ENCODE measurements around the gene MTUS2. TPM values are rescaled to one million over a fixed set of nuclear protein-coding genes. Genes with fewer than 3 reads are reported as not detected.

MTUS2 gene
- total RNA-seq, 1 donor from 2014 or later, result not detected

DNA sequence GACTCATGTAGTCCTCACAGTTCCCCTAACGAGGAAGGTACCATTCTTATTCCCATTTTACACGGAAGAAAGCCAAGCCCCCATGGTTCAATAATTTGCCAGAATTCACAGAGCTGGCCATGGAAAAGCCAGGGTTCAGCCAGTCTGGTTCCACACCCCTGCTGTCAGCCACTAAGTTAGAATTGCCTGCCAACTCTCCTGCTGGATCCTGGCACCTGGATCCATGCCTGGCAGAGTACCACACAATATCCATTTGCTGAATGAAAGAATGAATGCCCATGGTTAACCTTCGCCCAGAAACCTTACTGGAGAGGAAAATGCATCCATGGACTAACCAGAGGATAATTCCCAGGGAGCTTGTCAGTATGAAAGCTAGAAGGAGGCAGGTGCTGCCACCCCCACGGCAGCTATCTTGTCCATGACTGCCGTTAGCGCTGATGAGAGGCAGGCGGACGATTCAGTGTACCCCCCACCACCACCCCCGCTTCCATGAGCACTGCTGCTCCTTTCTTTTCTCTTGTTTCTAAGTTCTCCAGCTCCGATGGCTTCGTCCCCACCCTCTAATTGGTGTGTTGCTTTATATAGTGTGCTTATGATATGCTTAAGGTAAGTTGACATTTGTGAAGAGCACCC, 660.9 kb downstream of the MTUS2 start:
- H3K36me3 ChIP-seq (ENCODE audit: control insufficient read depth, insufficient read depth, low read length), result no peaks in the 10 kb centered on the region

DNA sequence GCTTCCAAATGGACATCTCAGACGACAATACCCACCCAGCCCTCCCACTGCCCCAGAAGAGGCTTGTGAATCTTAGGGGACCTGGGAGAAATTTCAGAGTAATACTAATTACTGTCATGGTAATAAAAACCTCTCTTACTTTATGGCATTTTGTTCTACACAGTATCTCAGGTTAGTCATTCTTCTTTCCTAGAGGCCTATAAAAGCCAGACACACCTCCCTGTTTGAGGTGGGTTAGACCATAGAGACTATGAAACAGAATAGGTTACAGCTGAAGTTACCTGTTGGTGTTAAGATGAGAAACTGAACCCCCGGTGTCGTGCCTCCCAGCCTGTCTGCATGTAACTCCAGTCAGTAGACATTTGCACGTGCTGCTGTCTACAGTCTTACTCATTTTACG, 661.5 kb downstream of the MTUS2 start:
- H3K36me3 ChIP-seq (ENCODE audit: control insufficient read depth, insufficient read depth, low read length), result no peaks in the 10 kb centered on the region
- FAIRE-seq (no peak), DNase-seq (ENCODE audit: low read depth) (no peak)
- H3K4me3 ChIP-seq (ENCODE audit: low read depth, low read length), result no peak overlapping the region
- TF ChIP-seq, protein P1, sequence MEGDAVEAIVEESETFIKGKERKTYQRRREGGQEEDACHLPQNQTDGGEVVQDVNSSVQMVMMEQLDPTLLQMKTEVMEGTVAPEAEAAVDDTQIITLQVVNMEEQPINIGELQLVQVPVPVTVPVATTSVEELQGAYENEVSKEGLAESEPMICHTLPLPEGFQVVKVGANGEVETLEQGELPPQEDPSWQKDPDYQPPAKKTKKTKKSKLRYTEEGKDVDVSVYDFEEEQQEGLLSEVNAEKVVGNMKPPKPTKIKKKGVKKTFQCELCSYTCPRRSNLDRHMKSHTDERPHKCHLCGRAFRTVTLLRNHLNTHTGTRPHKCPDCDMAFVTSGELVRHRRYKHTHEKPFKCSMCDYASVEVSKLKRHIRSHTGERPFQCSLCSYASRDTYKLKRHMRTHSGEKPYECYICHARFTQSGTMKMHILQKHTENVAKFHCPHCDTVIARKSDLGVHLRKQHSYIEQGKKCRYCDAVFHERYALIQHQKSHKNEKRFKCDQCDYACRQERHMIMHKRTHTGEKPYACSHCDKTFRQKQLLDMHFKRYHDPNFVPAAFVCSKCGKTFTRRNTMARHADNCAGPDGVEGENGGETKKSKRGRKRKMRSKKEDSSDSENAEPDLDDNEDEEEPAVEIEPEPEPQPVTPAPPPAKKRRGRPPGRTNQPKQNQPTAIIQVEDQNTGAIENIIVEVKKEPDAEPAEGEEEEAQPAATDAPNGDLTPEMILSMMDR (IDR thresholded peaks at IDR 0.05; ENCODE audit: insufficient read depth, low read length, severe bottlenecking), result no peak
- H3K27me3 ChIP-seq (ENCODE audit: control insufficient read depth, insufficient read depth, low read length), result peaks cover 6% of the 10 kb centered on the region

More for the DNA sequence above, 660.9 kb downstream of the MTUS2 start:
- H3K4me3 ChIP-seq (ENCODE audit: low read depth, low read length), result no peak overlapping the region
- DNase-seq (ENCODE audit: low read depth), result no peak
- FAIRE-seq, result no peak
- peaks cover 6% of the 10 kb centered on the region for H3K27me3 ChIP-seq (ENCODE audit: control insufficient read depth, insufficient read depth, low read length)
- TF ChIP-seq, protein P1 (IDR thresholded peaks at IDR 0.05; ENCODE audit: insufficient read depth, low read length, severe bottlenecking), result no peak

DNA sequence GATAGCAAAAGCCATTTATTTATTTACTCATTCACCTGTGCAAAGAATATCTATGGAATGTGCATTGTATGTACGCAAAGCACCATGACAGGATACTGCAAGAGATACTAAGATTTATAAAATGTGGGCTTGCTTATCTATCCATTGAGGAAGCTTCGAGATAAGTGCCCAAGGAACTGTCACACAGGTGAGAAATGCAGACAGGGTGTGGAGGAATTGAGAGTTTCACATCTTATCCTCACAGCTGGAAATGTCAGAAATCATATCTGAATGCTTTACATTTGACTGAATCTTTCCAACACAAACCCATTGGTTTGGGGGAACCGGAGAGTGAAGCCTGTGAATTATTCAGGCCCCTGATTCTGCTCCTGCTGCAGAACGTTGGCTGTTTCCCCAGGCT, 662.4 kb downstream of the MTUS2 start:
- FAIRE-seq (no peak), DNase-seq (ENCODE audit: low read depth) (no peak)
- no peaks in the 10 kb centered on the region for H3K36me3 ChIP-seq (ENCODE audit: control insufficient read depth, insufficient read depth, low read length)
- no peak overlapping the region for H3K4me3 ChIP-seq (ENCODE audit: low read depth, low read length)
- H3K27me3 ChIP-seq (ENCODE audit: control insufficient read depth, insufficient read depth, low read length), result peaks cover 6% of the 10 kb centered on the region
- TF ChIP-seq, protein P1 (IDR thresholded peaks at IDR 0.05; ENCODE audit: insufficient read depth, low read length, severe bottlenecking), result no peak

DNA sequence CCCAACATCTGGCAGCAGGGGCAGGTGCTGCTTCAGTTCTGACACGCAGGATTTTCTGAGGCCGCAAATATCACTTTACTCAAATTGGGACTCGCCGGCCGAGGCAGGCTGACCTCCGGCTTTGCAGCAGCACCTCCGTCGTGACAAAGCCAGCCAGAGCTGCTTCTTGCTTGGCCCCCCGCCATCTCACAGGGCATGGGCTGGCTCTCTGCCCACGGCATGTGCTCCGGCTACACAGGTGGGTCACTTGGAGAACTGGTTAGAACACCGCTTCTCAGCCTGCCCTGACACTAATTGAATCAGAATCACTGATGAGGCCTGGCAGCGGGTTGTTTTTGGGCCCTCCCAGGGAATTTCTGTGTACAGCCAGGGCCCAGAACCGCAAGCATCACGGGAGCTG, 663.1 kb downstream of the MTUS2 start:
- Histone ChIP-seq H3K36me3 (ENCODE audit: control insufficient read depth, insufficient read depth, low read length) (no peaks in the 10 kb centered on the region), H3K4me3 (ENCODE audit: low read depth, low read length) (no peak overlapping the region), H3K27me3 (ENCODE audit: control insufficient read depth, insufficient read depth, low read length) (peaks cover 5% of the 10 kb centered on the region)
- TF ChIP-seq, protein P1 (IDR thresholded peaks at IDR 0.05; ENCODE audit: insufficient read depth, low read length, severe bottlenecking), result no peak
- FAIRE-seq (no peak), DNase-seq (ENCODE audit: low read depth) (no peak)

DNA sequence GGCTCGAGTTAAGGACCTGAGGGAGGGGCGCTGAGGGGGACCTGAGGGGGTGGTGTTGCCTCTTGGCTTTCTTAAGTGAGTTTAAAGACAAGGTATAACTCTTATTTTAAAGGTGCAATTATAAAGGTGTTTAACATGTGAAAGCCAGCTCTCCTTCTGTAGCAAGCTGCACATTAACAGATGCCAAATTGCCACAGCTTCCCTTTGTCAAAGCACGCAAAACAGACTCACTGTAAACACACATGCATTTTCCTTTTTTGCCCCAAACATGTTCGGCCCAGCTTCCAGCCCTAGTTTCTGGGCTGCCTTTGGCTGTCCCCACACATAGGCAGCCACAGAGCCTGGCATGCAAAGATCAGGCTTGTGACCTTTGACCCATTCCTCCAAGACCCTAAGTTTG, 663.5 kb downstream of the MTUS2 start:
- H3K36me3 ChIP-seq (ENCODE audit: control insufficient read depth, insufficient read depth, low read length), result no peaks in the 10 kb centered on the region
- H3K27me3 ChIP-seq (ENCODE audit: control insufficient read depth, insufficient read depth, low read length), result peaks cover 5% of the 10 kb centered on the region
- DNase-seq (ENCODE audit: low read depth) (no peak), FAIRE-seq (no peak)
- H3K4me3 ChIP-seq (ENCODE audit: low read depth, low read length), result no peak overlapping the region
- TF ChIP-seq, protein P1 (IDR thresholded peaks at IDR 0.05; ENCODE audit: insufficient read depth, low read length, severe bottlenecking), result no peak

DNA sequence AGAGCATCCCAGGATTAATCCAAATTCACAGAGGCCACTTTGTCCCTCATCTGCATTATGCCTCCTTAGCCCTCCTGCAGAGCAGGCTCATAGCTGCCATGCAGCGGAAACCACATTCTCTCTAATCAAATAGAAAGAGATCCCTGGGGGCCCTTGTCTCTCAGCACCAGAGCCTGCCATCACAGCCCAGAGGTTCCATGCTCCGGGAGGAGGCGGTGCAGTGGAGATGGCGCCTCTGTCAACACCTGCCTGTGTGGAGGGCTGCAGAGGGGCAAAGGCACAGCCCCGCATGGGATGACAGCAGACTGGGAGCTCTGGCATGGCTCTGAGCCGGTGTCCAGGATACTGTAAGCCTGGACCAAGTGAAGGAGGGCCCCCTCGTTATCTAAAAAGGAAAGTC, 664.1 kb downstream of the MTUS2 start:
- H3K27me3 ChIP-seq (ENCODE audit: control insufficient read depth, insufficient read depth, low read length), result peaks cover 5% of the 10 kb centered on the region
- H3K36me3 ChIP-seq (ENCODE audit: control insufficient read depth, insufficient read depth, low read length), result no peaks in the 10 kb centered on the region
- TF ChIP-seq, protein P1 (IDR thresholded peaks at IDR 0.05; ENCODE audit: insufficient read depth, low read length, severe bottlenecking), result no peak
- DNase-seq (ENCODE audit: low read depth) (no peak), FAIRE-seq (no peak)
- H3K4me3 ChIP-seq (ENCODE audit: low read depth, low read length), result no peak overlapping the region

Data from bronchial epithelial cell (primary cell).